ENCODE data around the gene ING2. TPM values are rescaled to one million over a fixed set of nuclear protein-coding genes. Genes with fewer than 3 reads are reported as not detected.
"Not testable (repeated sequence)": the region's sequence is repeated elsewhere in the genome, so short reads cannot be mapped to it uniquely, and the experiment has no call there.

ING2 gene
- total RNA-seq, 1 donor from 2014 or later: 16.5 TPM

- H3K4me1 Mint-ChIP-seq (ENCODE audit: unreplicated experiment): peaks cover 13% of the 10 kb centered on the region
- DNase-seq (ENCODE audit: extremely low spot score, unreplicated experiment): no peak
- H3K27ac Mint-ChIP-seq: no peak overlapping the region
- H3K9me3 Mint-ChIP-seq: peaks cover 6% of the 10 kb centered on the region
- no peaks in the 10 kb centered on the region for H3K27me3 Mint-ChIP-seq
- no peak for TF ChIP-seq CTCF (conservative IDR thresholded peaks at IDR 0.05)
- no peaks in the 10 kb centered on the region for H3K36me3 Mint-ChIP-seq
- H3K4me3 Mint-ChIP-seq: no peak overlapping the region
These were observed 39.3 kb downstream of the ING2 start for GRCh38 chr4:183544109-183544508.

- Mint-ChIP-seq H3K27me3 (no peaks in the 10 kb centered on the region), H3K27ac (no peak overlapping the region), H3K4me3 (no peak overlapping the region), H3K36me3 (no peaks in the 10 kb centered on the region), H3K9me3 (peaks cover 6% of the 10 kb centered on the region), H3K4me1 (ENCODE audit: unreplicated experiment) (peaks cover 6% of the 10 kb centered on the region)
- no peak for DNase-seq (ENCODE audit: extremely low spot score, unreplicated experiment)
- TF ChIP-seq CTCF (conservative IDR thresholded peaks at IDR 0.05): no peak
These were observed 41.5 kb downstream of the ING2 start for GRCh38 chr4:183546376-183546775.

- no peaks in the 10 kb centered on the region for H3K27me3 Mint-ChIP-seq
- peaks cover 4% of the 10 kb centered on the region for H3K4me1 Mint-ChIP-seq (ENCODE audit: unreplicated experiment)
- H3K27ac Mint-ChIP-seq: no peak overlapping the region
- no peak for DNase-seq (ENCODE audit: extremely low spot score, unreplicated experiment)
- no peak overlapping the region for H3K4me3 Mint-ChIP-seq
- TF ChIP-seq CTCF (conservative IDR thresholded peaks at IDR 0.05): no peak
- no peaks in the 10 kb centered on the region for H3K36me3 Mint-ChIP-seq
- peaks cover 6% of the 10 kb centered on the region for H3K9me3 Mint-ChIP-seq
These were observed 43.4 kb downstream of the ING2 start for GRCh38 chr4:183548306-183548705.

DNA sequence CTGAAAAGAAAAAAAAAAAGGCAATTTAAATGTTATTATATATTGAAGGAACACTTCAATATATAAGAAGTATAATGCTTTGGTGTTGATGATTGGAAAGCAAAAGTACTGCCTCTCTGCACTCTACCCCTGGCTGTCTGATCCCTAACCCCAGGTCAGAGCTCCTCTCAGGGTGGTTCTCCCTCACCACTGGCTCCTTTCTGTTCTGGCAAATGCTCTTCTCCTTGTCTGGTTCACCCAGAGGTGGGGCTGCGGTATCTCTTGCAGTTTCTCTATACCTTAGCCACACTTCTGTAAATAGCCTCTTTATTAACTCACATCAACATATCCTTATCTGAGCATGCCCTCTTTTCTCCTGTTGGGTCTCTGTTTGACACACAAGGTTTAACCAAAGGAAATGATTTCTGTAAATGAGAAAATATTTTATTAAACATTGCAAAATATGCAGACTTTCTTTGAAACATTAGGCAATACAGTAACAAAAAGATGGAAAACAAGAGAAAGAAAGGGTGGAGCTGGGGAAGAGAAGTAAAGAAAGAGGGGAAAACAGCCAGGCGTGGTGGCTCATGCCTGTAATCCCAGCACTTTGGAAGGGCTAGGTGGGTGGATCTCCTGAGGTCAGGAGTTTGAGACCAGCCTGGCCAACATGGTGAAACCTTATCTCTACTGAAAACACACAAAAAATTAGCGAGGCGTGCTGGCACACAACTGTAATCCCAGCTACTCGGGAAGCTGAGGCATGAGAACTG, 45.7 kb downstream of the ING2 start:
- peaks cover 6% of the 10 kb centered on the region for H3K27me3 Mint-ChIP-seq
- no peak for DNase-seq (ENCODE audit: extremely low spot score, unreplicated experiment)
- no peaks in the 10 kb centered on the region for H3K36me3 Mint-ChIP-seq
- TF ChIP-seq CTCF (conservative IDR thresholded peaks at IDR 0.05): no peak
- peaks cover 9% of the 10 kb centered on the region for H3K4me1 Mint-ChIP-seq (ENCODE audit: unreplicated experiment)
- no peaks in the 10 kb centered on the region for H3K9me3 Mint-ChIP-seq
- H3K4me3 Mint-ChIP-seq: no peak overlapping the region
- H3K27ac Mint-ChIP-seq: no peak overlapping the region

- TF ChIP-seq CTCF (conservative IDR thresholded peaks at IDR 0.05): no peak
- no peak overlapping the region for H3K4me3 Mint-ChIP-seq
- no peaks in the 10 kb centered on the region for H3K36me3 Mint-ChIP-seq
- no peak for DNase-seq (ENCODE audit: extremely low spot score, unreplicated experiment)
- H3K4me1 Mint-ChIP-seq (ENCODE audit: unreplicated experiment): peaks cover 9% of the 10 kb centered on the region
- no peak overlapping the region for H3K27ac Mint-ChIP-seq
- H3K27me3 Mint-ChIP-seq: peaks cover 6% of the 10 kb centered on the region
- no peaks in the 10 kb centered on the region for H3K9me3 Mint-ChIP-seq
These were observed 47.7 kb downstream of the ING2 start for GRCh38 chr4:183552274-183553146.

GRCh38 chr4:183553147-183553478, 48.3 kb downstream of the ING2 start:
- not testable (repeated sequence) for H3K9me3 Mint-ChIP-seq; DNase-seq (ENCODE audit: extremely low spot score, unreplicated experiment); H3K27me3 Mint-ChIP-seq; H3K4me3 Mint-ChIP-seq; H3K4me1 Mint-ChIP-seq (ENCODE audit: unreplicated experiment); H3K27ac Mint-ChIP-seq; H3K36me3 Mint-ChIP-seq

All from type B pancreatic cell (in vitro differentiated cells).